GM21381 (cell line): ENCODE results near the gene RFX3.
A peak's percentile ranks its signal among the peaks of the same experiment; 100 is the strongest.
"Not testable (repeated sequence)": the region's sequence is repeated elsewhere in the genome, so short reads cannot be mapped to it uniquely, and the experiment has no call there.

Source experiments
- ATAC-seq: cut with Tn5 transposase; IDR thresholded peaks from one replicate; pipeline ENCODE4 v1.9.1; 2021; ENCODE audit warnings: mild to moderate bottlenecking, moderate library complexity; ENCODE audit not compliant: unreplicated experiment

RFX3 gene

GRCh38 chr9:3361116-3361515 lies 164.7 kb downstream of the RFX3 start:
- ATAC-seq: no peak

GRCh38 chr9:3360245-3360644 lies 165.6 kb downstream of the RFX3 start:
- ATAC-seq: no peak

GRCh38 chr9:3359778-3360177 lies 166.0 kb downstream of the RFX3 start:
- ATAC-seq: no peak

- no peak for ATAC-seq
These were observed 166.6 kb downstream of the RFX3 start for GRCh38 chr9:3359048-3359692.

- no peak for ATAC-seq
These were observed 177.6 kb downstream of the RFX3 start for GRCh38 chr9:3348169-3348568.

GRCh38 chr9:3346549-3346948 lies 179.3 kb downstream of the RFX3 start:
- no peak for ATAC-seq

GRCh38 chr9:3343671-3344070 lies 182.1 kb downstream of the RFX3 start:
- ATAC-seq: no peak

- ATAC-seq: peak; percentile 51
These were observed 183.5 kb downstream of the RFX3 start for GRCh38 chr9:3342159-3342777.

- no peak for ATAC-seq
These were observed 188.1 kb downstream of the RFX3 start for GRCh38 chr9:3337515-3338225.

GRCh38 chr9:3336951-3337350 lies 188.8 kb downstream of the RFX3 start:
- ATAC-seq: no peak

GRCh38 chr9:3332802-3333201 lies 193.0 kb downstream of the RFX3 start:
- ATAC-seq: no peak

GRCh38 chr9:3331801-3332200 lies 194.0 kb downstream of the RFX3 start:
- ATAC-seq: no peak

GRCh38 chr9:3330792-3331420 lies 194.9 kb downstream of the RFX3 start:
- no peak for ATAC-seq

- no peak for ATAC-seq
These were observed 196.4 kb downstream of the RFX3 start for GRCh38 chr9:3329361-3329760.

GRCh38 chr9:3323714-3324113 lies 202.1 kb downstream of the RFX3 start:
- ATAC-seq: no peak

- no peak for ATAC-seq
These were observed 204.6 kb downstream of the RFX3 start for GRCh38 chr9:3321186-3321585.

GRCh38 chr9:3312595-3312994 lies 213.2 kb downstream of the RFX3 start:
- not testable (repeated sequence) for ATAC-seq

GRCh38 chr9:3308609-3309008 lies 217.2 kb downstream of the RFX3 start:
- ATAC-seq: no peak

- not testable (repeated sequence) for ATAC-seq
These were observed 221.4 kb downstream of the RFX3 start for GRCh38 chr9:3304388-3304787.

GRCh38 chr9:3299872-3300271 lies 225.9 kb downstream of the RFX3 start:
- peak; percentile 99 for ATAC-seq

GRCh38 chr9:3296536-3296935 lies 229.3 kb downstream of the RFX3 start:
- ATAC-seq: no peak

- no peak for ATAC-seq
These were observed 233.5 kb downstream of the RFX3 start for GRCh38 chr9:3292311-3292710.
